K562 (cell line): ENCODE measurements around the gene TCAP. TPM values are rescaled to one million over a fixed set of nuclear protein-coding genes. Genes with fewer than 3 reads are reported as not detected.
A peak's percentile ranks its signal among the peaks of the same experiment; 100 is the strongest.

ENCODE experiments used
- BHLHE40 ChIP-seq: IDR thresholded peaks from 2 replicates; pipeline ENCODE4 v1.6.1; 2011; ENCODE audit warnings: low read length, improper control_type of control experiment
- CXXC5 ChIP-seq: fragments of 250-450 bp; sonication (Bioruptor Pico); IDR thresholded peaks from 2 replicates; pipeline ENCODE4 v1.8.0; 2022; ENCODE audit warnings: inconsistent platforms, mild to moderate bottlenecking, moderate library complexity
- EHMT2 ChIP-seq: fragments of 450-650 bp; IDR thresholded peaks from 2 replicates; pipeline ENCODE4 v1.6.1; 2018; ENCODE audit warnings: antibody characterized with exemption
- MEIS2 ChIP-seq: fragments of 450-650 bp; IDR thresholded peaks from 2 replicates; pipeline ENCODE4 v1.6.1; 2014; ENCODE audit warnings: mild to moderate bottlenecking; ENCODE audit not compliant: partially characterized antibody
- NR2F6 ChIP-seq: fragments of 450-650 bp; formaldehyde crosslinking; IDR thresholded peaks from 2 replicates; pipeline ENCODE4 v1.4.0; 2020; ENCODE audit warnings: mild to moderate bottlenecking
- POLR2AphosphoS5 ChIP-seq: IDR thresholded peaks from 2 replicates; pipeline ENCODE4 v1.6.1; 2011; ENCODE audit warnings: mild to moderate bottlenecking, low read depth, low read length, moderate library complexity; ENCODE audit not compliant: control insufficient read depth, insufficient read depth
- SRSF9 ChIP-seq: fragments of 200-400 bp; formaldehyde crosslinking; IDR thresholded peaks from 2 replicates; pipeline ENCODE4 v1.6.1; 2017; ENCODE audit warnings: low read depth, low read length, borderline replicate concordance
- ZNF133 ChIP-seq: fragments of 250-450 bp; sonication (Bioruptor Pico); IDR thresholded peaks from 2 replicates; pipeline ENCODE4 v1.4.0; 2020; ENCODE audit warnings: mild to moderate bottlenecking
- ZNF699 ChIP-seq: fragments of 250-450 bp; sonication (Bioruptor Pico); IDR thresholded peaks from 2 replicates; pipeline ENCODE4 v1.8.0; 2021; ENCODE audit warnings: mild to moderate bottlenecking, moderate library complexity; ENCODE audit not compliant: insufficient replicate concordance
- polyA plus RNA-seq, 8 experiments: library from polyadenylated mRNA; depleted of rRNA in 4 of 8; stranded (reverse) in 5 of 8; unstranded in 3 of 8; fragments of >200 nt; fragmentation: Nextera tagmentation in 2 of 8; fragmentation: Illumina TruSeq in 1 of 8; extraction: Ambion mirVana in 2 of 8; extraction: Trizol in 1 of 8; gene quantifications; 2 replicates each; pipeline versions ENCODE4 v1.2.1 to v1.2.3, GENCODE V29; 2011 to 2014; ENCODE audit warnings: inconsistent platforms in 1 of 8, missing spikeins in 1 of 8
- total RNA-seq, 7 experiments: library from RNA; depleted of rRNA in 6 of 7; stranded (reverse); fragments of >200 nt in 6 of 7; fragmentation: Illumina TruSeq in 2 of 7; extraction: Trizol in 2 of 7; gene quantifications; 2 replicates each; pipeline versions ENCODE4 v1.2.1 to v1.2.3, GENCODE V29; 2011 to 2021; ENCODE audit warnings: low replicate concordance in 1 of 7
- TF ChIP-seq, protein P1 (sequence below): fragments of 250-450 bp; sonication (Bioruptor Pico); IDR thresholded peaks from 2 replicates; pipeline ENCODE4 v1.4.0; 2020; ENCODE audit warnings: mild to moderate bottlenecking, moderate library complexity, borderline replicate concordance
- TF ChIP-seq, protein P2 (sequence below): fragments of 250-450 bp; sonication (Bioruptor Pico); IDR thresholded peaks from 2 replicates; pipeline ENCODE4 v1.6.1; 2021; ENCODE audit warnings: mild to moderate bottlenecking
- TF ChIP-seq, protein P3 (sequence below): sonication (generic); formaldehyde crosslinking; IDR thresholded peaks from 2 replicates; pipeline ENCODE4 v1.8.0; 2023; ENCODE audit warnings: mild to moderate bottlenecking, missing genetic modification reagents
- TF ChIP-seq, protein P4 (sequence below), 2 experiments: IDR thresholded peaks in 1 of 2; conservative IDR thresholded peaks in 1 of 2; 2 replicates each; pipeline ENCODE4 v1.6.1; 2016; ENCODE audit warnings: low read depth in 2 of 2, mild to moderate bottlenecking in 1 of 2, missing compliant biosample characterization in 1 of 2, missing genetic modification characterization in 1 of 2, moderate library complexity in 1 of 2
- TF ChIP-seq, protein P5 (sequence below): fragments of 250-450 bp; sonication (Bioruptor Pico); IDR thresholded peaks from 2 replicates; pipeline ENCODE4 v1.4.0; 2020; ENCODE audit warnings: mild to moderate bottlenecking, moderate library complexity

TCAP gene
- total and polyA plus RNA-seq, 9 of the 15 experiments (the other 6 are each of a cell fraction or from before 2014, with no cell fraction given): 0.33 to 1.4 (median 0.82) TPM; not detected in 2

DNA sequence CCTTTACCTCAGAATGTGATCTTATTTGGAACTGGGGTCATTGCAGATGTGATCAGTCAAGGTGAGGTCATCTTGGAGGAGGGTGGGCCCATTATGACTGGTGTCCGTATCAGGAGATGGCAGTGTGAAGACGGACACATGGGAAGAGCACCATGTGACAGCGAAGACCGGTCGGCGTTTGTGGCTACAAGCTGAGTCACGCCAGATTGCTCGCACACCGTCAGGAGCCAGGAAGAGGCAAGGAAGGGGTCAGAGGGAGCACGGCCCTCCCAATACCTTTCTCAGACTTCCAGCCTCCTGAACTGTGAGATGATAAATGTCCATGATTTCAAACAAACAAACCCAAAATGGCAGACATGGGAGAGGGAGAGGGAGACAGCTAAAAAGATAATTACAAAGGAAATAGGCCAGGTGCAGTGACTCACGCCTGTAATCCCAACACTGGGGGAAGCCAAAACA is 15.0 kb upstream of the TCAP start (continued):
- TF ChIP-seq NR2F6 (CRISPR knock-in tag): no peak
- TF ChIP-seq, protein P1, sequence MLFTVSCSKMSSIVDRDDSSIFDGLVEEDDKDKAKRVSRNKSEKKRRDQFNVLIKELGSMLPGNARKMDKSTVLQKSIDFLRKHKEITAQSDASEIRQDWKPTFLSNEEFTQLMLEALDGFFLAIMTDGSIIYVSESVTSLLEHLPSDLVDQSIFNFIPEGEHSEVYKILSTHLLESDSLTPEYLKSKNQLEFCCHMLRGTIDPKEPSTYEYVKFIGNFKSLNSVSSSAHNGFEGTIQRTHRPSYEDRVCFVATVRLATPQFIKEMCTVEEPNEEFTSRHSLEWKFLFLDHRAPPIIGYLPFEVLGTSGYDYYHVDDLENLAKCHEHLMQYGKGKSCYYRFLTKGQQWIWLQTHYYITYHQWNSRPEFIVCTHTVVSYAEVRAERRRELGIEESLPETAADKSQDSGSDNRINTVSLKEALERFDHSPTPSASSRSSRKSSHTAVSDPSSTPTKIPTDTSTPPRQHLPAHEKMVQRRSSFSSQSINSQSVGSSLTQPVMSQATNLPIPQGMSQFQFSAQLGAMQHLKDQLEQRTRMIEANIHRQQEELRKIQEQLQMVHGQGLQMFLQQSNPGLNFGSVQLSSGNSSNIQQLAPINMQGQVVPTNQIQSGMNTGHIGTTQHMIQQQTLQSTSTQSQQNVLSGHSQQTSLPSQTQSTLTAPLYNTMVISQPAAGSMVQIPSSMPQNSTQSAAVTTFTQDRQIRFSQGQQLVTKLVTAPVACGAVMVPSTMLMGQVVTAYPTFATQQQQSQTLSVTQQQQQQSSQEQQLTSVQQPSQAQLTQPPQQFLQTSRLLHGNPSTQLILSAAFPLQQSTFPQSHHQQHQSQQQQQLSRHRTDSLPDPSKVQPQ (CRISPR knock-in tag): no peak
- TF ChIP-seq, protein P2, sequence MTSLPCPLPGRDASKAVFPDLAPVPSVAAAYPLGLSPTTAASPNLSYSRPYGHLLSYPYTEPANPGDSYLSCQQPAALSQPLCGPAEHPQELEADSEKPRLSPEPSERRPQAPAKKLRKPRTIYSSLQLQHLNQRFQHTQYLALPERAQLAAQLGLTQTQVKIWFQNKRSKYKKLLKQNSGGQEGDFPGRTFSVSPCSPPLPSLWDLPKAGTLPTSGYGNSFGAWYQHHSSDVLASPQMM (CRISPR knock-in tag): no peak
- no peak for TF ChIP-seq ZNF133
- TF ChIP-seq, protein P3, sequence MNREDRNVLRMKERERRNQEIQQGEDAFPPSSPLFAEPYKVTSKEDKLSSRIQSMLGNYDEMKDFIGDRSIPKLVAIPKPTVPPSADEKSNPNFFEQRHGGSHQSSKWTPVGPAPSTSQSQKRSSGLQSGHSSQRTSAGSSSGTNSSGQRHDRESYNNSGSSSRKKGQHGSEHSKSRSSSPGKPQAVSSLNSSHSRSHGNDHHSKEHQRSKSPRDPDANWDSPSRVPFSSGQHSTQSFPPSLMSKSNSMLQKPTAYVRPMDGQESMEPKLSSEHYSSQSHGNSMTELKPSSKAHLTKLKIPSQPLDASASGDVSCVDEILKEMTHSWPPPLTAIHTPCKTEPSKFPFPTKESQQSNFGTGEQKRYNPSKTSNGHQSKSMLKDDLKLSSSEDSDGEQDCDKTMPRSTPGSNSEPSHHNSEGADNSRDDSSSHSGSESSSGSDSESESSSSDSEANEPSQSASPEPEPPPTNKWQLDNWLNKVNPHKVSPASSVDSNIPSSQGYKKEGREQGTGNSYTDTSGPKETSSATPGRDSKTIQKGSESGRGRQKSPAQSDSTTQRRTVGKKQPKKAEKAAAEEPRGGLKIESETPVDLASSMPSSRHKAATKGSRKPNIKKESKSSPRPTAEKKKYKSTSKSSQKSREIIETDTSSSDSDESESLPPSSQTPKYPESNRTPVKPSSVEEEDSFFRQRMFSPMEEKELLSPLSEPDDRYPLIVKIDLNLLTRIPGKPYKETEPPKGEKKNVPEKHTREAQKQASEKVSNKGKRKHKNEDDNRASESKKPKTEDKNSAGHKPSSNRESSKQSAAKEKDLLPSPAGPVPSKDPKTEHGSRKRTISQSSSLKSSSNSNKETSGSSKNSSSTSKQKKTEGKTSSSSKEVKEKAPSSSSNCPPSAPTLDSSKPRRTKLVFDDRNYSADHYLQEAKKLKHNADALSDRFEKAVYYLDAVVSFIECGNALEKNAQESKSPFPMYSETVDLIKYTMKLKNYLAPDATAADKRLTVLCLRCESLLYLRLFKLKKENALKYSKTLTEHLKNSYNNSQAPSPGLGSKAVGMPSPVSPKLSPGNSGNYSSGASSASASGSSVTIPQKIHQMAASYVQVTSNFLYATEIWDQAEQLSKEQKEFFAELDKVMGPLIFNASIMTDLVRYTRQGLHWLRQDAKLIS: no peak
- TF ChIP-seq SRSF9: no peak
- TF ChIP-seq POLR2AphosphoS5: peak; percentile 53; the same call in 1 of the 2 replicates
- TF ChIP-seq, protein P4, sequence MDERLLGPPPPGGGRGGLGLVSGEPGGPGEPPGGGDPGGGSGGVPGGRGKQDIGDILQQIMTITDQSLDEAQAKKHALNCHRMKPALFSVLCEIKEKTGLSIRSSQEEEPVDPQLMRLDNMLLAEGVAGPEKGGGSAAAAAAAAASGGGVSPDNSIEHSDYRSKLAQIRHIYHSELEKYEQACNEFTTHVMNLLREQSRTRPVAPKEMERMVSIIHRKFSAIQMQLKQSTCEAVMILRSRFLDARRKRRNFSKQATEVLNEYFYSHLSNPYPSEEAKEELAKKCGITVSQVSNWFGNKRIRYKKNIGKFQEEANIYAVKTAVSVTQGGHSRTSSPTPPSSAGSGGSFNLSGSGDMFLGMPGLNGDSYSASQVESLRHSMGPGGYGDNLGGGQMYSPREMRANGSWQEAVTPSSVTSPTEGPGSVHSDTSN (CRISPR knock-in tag; IDR thresholded peaks at IDR 0.05; ENCODE audit: low read depth): no peak
- TF ChIP-seq, protein P4 (tag; conservative IDR thresholded peaks at IDR 0.05; ENCODE audit: low read depth): peak; percentile 83
- TF ChIP-seq ZNF699 (CRISPR knock-in tag): no peak
- TF ChIP-seq EHMT2: peak; percentile 86
- TF ChIP-seq BHLHE40: no peak; the same call in 1 of the 2 replicates
- TF ChIP-seq, protein P5, sequence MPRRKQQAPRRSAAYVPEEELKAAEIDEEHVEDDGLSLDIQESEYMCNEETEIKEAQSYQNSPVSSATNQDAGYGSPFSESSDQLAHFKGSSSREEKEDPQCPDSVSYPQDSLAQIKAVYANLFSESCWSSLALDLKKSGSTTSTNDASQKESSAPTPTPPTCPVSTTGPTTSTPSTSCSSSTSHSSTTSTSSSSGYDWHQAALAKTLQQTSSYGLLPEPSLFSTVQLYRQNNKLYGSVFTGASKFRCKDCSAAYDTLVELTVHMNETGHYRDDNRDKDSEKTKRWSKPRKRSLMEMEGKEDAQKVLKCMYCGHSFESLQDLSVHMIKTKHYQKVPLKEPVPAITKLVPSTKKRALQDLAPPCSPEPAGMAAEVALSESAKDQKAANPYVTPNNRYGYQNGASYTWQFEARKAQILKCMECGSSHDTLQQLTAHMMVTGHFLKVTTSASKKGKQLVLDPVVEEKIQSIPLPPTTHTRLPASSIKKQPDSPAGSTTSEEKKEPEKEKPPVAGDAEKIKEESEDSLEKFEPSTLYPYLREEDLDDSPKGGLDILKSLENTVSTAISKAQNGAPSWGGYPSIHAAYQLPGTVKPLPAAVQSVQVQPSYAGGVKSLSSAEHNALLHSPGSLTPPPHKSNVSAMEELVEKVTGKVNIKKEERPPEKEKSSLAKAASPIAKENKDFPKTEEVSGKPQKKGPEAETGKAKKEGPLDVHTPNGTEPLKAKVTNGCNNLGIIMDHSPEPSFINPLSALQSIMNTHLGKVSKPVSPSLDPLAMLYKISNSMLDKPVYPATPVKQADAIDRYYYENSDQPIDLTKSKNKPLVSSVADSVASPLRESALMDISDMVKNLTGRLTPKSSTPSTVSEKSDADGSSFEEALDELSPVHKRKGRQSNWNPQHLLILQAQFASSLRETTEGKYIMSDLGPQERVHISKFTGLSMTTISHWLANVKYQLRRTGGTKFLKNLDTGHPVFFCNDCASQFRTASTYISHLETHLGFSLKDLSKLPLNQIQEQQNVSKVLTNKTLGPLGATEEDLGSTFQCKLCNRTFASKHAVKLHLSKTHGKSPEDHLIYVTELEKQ (CRISPR knock-in tag): no peak
- TF ChIP-seq MEIS2: peak; percentile 83
- peak; percentile 77 for TF ChIP-seq CXXC5 (CRISPR knock-in tag)
